ENCODE data around the gene SYNPR.

The SYNPR gene

GRCh38 chr3:63471781-63472180 is 193.7 kb downstream of the SYNPR start:
- no peaks in the 10 kb centered on the region for H3K27me3 ChIP-seq (replicated peaks; ENCODE audit: insufficient read depth, low read length)
- H3K4me2 ChIP-seq (ENCODE audit: low read depth, low read length) = no peak overlapping the region
- H4K20me1 ChIP-seq (ENCODE audit: insufficient read depth, low read length) = no peaks in the 10 kb centered on the region
- no peaks in the 10 kb centered on the region for H3K9me3 ChIP-seq (replicated peaks; ENCODE audit: insufficient read depth, low read length)
- no peaks in the 10 kb centered on the region for H3F3A ChIP-seq (ENCODE audit: insufficient read depth, low read length)
- no peaks in the 10 kb centered on the region for H3K79me2 ChIP-seq (ENCODE audit: low read length)
- H3K4me3 ChIP-seq (ENCODE audit: low read length) = no peak overlapping the region
- no peak for DNase-seq
- TF ChIP-seq CTCF (IDR thresholded peaks at IDR 0.05; ENCODE audit: low read length) (no peak), EZH2phosphoT487 (IDR thresholded peaks at IDR 0.05; ENCODE audit: low read length) (no peak), EZH2 (optimal IDR thresholded peaks at IDR 0.05; ENCODE audit: low read depth, low read length) (no peak)
- no peak overlapping the region for H3K27ac ChIP-seq (ENCODE audit: low read length)
- no peak overlapping the region for H2AFZ ChIP-seq (ENCODE audit: low read length)
- no peaks in the 10 kb centered on the region for H3K9me2 ChIP-seq (replicated peaks; ENCODE audit: insufficient read depth, low read length)
- no peaks in the 10 kb centered on the region for H3K36me3 ChIP-seq (replicated peaks; ENCODE audit: insufficient read depth, low read length)
- no peak overlapping the region for H3K9ac ChIP-seq (ENCODE audit: low read length)
- no peaks in the 10 kb centered on the region for H3K4me1 ChIP-seq (ENCODE audit: low read length)

- no peaks in the 10 kb centered on the region for H3K9me2 ChIP-seq (replicated peaks; ENCODE audit: insufficient read depth, low read length)
- no peak overlapping the region for H3K27ac ChIP-seq (ENCODE audit: low read length)
- H3K27me3 ChIP-seq (replicated peaks; ENCODE audit: insufficient read depth, low read length) = no peaks in the 10 kb centered on the region
- no peaks in the 10 kb centered on the region for H3K79me2 ChIP-seq (ENCODE audit: low read length)
- DNase-seq = no peak
- no peaks in the 10 kb centered on the region for H3F3A ChIP-seq (ENCODE audit: insufficient read depth, low read length)
- no peak overlapping the region for H3K4me2 ChIP-seq (ENCODE audit: low read depth, low read length)
- no peaks in the 10 kb centered on the region for H3K9me3 ChIP-seq (replicated peaks; ENCODE audit: insufficient read depth, low read length)
- no peaks in the 10 kb centered on the region for H3K36me3 ChIP-seq (replicated peaks; ENCODE audit: insufficient read depth, low read length)
- no peak overlapping the region for H2AFZ ChIP-seq (ENCODE audit: low read length)
- no peaks in the 10 kb centered on the region for H4K20me1 ChIP-seq (ENCODE audit: insufficient read depth, low read length)
- TF ChIP-seq EZH2phosphoT487 (IDR thresholded peaks at IDR 0.05; ENCODE audit: low read length) (no peak), CTCF (IDR thresholded peaks at IDR 0.05; ENCODE audit: low read length) (no peak), EZH2 (optimal IDR thresholded peaks at IDR 0.05; ENCODE audit: low read depth, low read length) (no peak)
- no peak overlapping the region for H3K9ac ChIP-seq (ENCODE audit: low read length)
- no peaks in the 10 kb centered on the region for H3K4me1 ChIP-seq (ENCODE audit: low read length)
- no peak overlapping the region for H3K4me3 ChIP-seq (ENCODE audit: low read length)
These were observed 195.6 kb downstream of the SYNPR start for GRCh38 chr3:63473641-63474166.

GRCh38 chr3:63474828-63475518 is 196.9 kb downstream of the SYNPR start:
- H3F3A ChIP-seq (ENCODE audit: insufficient read depth, low read length) = no peaks in the 10 kb centered on the region
- TF ChIP-seq EZH2phosphoT487 (IDR thresholded peaks at IDR 0.05; ENCODE audit: low read length) (no peak), EZH2 (optimal IDR thresholded peaks at IDR 0.05; ENCODE audit: low read depth, low read length) (no peak), CTCF (IDR thresholded peaks at IDR 0.05; ENCODE audit: low read length) (no peak)
- H3K9ac ChIP-seq (ENCODE audit: low read length) = no peak overlapping the region
- no peaks in the 10 kb centered on the region for H3K27me3 ChIP-seq (replicated peaks; ENCODE audit: insufficient read depth, low read length)
- no peaks in the 10 kb centered on the region for H3K9me3 ChIP-seq (replicated peaks; ENCODE audit: insufficient read depth, low read length)
- DNase-seq = no peak
- no peak overlapping the region for H3K4me2 ChIP-seq (ENCODE audit: low read depth, low read length)
- H2AFZ ChIP-seq (ENCODE audit: low read length) = no peak overlapping the region
- no peaks in the 10 kb centered on the region for H3K36me3 ChIP-seq (replicated peaks; ENCODE audit: insufficient read depth, low read length)
- H3K4me1 ChIP-seq (ENCODE audit: low read length) = no peaks in the 10 kb centered on the region
- H3K9me2 ChIP-seq (replicated peaks; ENCODE audit: insufficient read depth, low read length) = no peaks in the 10 kb centered on the region
- no peak overlapping the region for H3K27ac ChIP-seq (ENCODE audit: low read length)
- no peaks in the 10 kb centered on the region for H4K20me1 ChIP-seq (ENCODE audit: insufficient read depth, low read length)
- no peak overlapping the region for H3K4me3 ChIP-seq (ENCODE audit: low read length)
- H3K79me2 ChIP-seq (ENCODE audit: low read length) = no peaks in the 10 kb centered on the region

Measured in MM.1S (cell line).